Activated effector memory CD4-positive, alpha-beta T cell treated with Interleukin-2 at 50 U/mL for 16 hours (primary cell): ENCODE data around the gene ALK.

Experiments used
- DNase-seq: peaks from one replicate; pipeline ENCODE4 v3.0.0-alpha.2; 2020

Gene ALK

DNA sequence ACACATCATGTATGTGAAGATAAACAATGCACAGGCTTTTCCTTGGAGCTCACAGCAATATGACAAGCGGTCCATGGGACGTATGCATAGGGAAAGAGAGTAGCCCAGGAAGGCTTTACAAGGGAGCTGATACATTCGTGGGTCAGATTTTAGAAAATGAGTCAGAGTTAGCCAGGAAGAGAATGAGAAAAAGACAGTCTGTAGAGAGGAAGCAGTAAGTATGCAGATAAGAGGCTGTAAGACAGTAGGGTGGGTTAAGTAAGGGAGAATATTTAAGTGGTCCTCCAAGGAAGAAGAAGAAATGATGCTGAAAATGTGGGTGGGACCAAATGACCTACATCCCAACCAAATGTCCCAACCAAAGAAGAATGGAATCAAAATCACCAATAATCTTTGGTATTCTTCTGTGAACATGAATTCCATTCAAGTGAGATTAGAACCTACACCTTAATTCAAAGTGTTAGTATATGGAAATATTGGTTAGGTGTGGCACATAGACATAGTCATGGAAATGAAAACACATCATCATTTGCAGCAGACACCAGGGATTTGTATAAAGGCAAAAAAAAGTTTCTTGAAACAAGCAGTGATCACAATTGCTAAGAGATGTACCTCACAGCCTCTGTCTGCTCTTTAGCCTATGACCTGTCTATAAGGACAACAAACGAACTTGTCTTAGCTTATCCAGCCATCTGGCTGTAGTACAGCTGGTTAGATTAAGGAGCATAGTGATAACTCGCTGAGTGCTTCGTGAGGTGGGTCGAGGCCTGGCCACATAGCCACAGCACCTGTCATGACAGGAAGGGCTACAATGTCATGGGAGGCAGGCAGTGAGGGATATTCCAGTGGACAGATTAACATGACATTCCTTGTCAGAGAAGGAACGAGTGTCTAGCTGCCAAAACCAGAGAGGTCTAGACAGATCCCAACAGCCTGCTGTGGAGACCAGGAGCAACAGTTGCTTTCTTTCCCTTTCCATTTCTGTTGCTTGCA, 133.6 kb downstream of the ALK start:
- no peak for DNase-seq

GRCh38 chr2:29786361-29786760, 135.0 kb downstream of the ALK start:
- no peak for DNase-seq

- DNase-seq, result no peak
Observed at GRCh38 chr2:29783666-29784065, 137.7 kb downstream of the ALK start.

DNA sequence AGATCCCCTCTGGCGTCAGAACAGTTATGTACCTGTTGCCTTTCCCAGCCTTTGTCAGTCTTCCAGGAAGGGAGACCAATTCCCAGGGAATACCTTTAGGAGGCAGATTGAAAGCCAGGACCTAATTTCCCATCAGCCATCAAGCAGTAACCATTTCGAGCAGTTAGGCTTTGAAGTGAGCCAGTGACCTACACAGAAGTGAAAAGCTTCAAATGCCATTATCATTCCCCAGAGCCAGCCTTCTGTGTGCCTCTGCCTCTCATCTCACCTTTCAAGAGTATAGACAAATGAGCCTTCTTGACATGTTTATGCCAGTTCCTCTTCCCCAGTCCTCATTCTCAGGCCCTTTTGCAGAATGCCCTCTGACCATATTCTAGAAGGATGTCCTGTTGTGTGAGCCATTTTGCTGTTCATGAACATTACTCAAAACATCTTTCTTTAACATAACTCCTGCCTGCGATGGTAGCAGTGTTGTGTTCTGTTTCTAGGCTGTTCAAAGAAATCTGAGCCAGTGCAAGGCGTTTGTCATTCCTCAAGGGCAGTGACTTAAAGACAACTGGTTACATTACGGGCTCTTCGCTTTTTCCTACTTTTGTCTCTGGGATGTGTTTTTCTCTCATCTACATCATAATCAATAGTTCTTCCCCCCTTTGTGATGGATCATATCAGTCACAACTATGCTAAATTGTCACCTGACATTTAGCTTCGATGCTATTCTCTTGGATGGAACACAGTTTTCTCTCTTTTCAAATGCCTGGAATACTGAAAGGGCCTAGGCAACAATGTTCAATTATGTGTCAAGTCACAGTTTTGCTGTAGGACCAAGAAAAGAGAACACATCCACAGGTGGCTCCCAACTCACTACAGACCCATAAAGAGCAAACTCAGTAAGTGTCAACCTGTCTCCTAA, 138.6 kb downstream of the ALK start:
- no peak for DNase-seq

DNA sequence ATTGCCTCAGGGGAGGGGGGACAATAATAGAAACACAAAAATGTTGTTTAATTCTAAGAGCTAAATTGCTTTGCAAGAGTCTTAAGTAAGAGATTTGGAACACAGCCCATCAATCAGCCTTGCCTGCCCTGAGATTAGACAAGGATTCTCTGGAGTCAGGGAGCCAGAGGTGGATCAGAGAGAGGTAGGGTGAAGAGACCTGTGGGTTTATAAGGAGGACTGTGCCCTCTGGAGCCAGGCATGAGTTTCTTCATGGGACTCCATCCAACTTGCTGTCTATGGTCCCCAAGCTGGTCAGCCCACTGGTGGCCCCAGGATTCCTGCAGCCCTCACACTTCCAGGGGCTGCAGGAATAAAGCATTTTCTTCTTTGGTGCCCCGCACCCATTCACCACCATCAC, 139.3 kb downstream of the ALK start:
- DNase-seq, result no peak

DNA sequence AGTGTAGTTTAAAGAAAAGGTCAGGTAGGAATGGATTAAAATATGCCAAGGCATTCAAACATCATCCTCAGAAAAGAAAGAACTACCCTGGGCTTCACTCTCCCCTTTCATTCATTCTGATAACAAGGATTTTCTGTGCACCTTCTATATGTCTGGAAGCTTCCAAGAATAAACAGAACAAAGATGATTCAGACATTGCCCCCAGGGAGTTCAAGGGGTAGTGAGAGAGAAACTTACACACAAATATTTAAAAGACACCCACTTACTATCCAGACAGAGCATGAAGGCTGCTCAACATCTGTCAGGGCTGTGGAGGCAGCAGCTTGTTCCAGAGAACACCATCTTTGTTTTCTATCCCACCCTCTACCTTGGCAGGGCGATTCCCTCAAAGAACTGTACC, 140.5 kb downstream of the ALK start:
- DNase-seq, result no peak

GRCh38 chr2:29777161-29777560, 144.2 kb downstream of the ALK start:
- no peak for DNase-seq

DNA sequence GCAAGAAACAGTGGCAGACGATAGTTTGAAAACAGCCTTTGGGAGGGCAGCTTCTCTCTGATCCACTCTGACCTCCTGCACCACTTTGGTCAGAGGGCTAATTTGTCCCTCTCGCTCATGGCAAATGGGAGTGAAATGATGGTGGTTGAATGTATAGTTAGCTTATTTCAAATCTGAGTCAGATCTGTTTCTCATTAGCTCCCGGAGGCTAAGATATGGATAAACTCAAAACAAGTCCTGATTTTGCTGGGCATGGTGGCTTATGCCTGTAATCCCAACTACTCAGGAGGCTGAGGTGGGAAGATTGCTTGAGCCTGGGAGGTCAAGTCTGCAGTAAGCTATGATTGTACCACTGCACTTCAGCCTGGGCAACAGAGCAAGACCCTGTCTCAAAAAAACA, 145.0 kb downstream of the ALK start:
- no peak for DNase-seq

DNA sequence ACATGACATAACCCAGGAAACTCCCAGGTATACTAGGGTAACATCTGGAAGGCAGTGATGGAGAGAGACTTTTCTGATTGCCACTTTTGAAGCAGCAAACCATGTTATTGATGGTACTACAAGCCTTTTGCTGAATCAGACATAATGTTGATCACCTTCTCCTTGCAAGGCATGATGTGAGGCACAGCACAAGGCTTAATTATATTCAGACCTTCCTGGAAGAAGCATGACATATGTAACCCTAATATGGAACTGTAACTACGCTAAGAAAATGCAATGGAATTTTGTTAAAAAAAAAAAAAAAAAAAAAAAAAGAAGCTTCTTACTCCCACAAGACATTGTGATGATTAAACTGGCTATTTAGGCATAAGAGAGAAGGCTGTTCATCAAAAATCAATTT, 145.4 kb downstream of the ALK start:
- no peak for DNase-seq

DNA sequence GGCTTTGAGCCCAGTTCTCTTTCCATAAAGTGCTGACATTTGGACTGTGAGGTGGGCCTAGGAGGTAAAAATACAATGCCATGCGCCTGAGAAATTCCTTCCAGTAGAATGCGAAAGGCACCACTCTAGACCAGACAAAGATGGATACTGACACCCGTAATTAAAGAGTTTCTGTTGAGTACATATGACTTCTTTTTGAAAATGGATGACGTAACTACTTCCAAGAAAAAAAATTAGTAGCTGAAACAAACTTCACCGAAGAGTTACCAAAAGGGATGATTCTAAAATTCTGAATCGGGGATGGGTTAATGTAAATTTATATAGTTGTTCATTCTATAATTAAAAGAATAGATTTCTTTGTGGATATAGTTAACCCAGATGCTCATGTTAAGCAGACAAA, 146.8 kb downstream of the ALK start:
- no peak for DNase-seq

DNA sequence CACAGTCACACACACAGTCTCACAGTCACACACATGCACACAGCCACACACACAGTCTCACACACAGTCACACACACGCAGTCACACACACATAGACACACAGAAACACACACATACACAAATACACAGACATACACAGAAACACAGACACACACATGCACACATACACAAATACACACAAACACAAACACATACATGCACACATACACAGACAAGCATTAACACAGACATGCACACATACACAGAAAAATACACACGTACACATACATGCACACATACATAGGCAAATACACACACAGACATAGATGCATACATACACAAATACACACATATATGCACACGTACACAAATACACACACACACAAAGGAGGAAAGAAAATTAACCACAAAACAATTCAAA, 150.5 kb downstream of the ALK start:
- no peak for DNase-seq

GRCh38 chr2:29769847-29770246, 151.5 kb downstream of the ALK start:
- no peak for DNase-seq

DNA sequence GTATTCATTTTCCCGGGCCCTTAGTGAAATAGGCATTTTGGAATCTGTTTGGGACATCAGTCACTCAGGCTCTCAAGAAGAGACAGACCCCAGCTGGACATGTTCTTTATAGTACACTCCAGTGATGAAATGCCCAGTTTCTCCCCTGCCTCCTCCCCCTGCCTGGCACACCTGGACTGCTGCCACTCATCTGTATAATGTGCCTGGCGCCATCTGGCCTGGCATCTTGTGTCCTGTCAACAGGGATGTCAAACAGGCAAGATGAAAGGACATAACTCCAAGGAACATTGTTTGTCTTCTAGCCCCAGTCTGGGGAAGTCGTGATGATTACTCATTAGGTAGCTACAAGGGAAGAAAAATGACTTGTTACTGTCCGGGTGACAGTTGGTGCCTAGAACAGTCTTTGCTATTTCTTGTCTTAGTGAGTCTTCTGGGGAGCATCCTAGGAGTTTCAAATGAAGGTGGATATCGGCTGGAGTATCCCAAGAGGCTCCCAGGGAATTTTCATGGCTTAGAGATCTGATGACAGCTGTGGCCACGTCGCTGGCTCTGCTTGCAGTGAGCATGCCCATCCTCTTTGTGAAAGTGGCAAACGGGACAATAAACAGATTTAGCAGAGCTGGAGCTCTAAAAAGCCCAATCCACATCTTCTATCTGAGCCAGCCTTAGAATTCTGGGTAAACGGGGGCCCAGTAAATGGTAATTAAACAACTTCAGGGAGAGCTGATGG, 153.6 kb downstream of the ALK start:
- no peak for DNase-seq

DNA sequence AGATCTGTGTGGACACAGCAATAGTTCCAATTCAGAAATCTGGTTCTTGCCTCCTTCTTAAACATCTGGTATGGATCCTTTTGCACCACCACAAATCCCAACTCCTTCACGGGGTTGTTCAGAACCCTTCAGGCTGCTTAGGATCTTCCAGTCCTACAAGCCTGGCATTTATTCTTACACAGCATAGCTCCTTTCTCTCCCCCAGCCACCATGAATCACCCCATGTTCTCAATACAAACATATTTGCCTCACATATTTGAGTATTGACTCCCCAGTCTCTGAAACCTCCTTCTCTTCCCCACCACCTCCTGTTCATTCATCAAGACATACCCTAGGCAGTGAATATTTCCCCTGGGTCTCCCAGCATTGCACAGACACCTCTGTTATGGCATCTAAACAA, 155.2 kb downstream of the ALK start:
- DNase-seq, result no peak

DNA sequence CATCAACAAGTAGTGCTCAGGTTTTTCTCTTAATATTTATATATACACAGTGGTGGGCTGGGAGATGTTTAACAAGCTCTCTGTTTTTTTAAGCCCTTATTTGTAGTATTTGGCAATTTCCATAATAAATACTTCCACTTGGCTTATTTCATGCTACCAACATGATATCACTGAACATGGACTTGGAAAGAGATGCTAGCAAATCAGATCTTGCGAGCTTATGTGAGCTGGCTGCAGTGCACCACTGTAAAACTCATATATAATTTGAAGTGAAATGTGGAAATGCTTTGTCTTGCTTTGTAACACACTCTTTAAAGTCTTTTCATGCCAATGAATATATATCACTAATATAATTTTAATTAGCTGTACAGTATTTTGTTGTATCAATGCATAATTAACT, 155.7 kb downstream of the ALK start:
- no peak for DNase-seq

DNA sequence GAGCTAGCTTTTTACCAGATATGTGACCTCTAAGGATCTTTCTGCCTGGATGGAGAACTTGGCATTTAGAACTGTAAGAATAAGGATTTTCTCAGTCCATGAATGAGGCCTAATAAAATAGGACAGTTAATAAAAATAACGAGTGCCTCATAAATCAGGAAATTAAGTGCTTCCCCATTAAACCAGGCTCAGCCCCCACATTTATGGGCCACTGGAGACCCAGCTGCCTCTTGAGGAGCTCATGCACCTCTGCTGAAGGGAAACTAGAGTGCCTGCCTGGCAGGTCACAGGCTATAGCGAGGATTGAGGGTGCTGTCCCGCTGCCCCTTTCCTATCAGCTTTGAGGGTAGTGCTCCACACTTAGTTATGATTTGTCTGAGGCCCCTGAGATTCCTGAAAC, 158.0 kb downstream of the ALK start:
- DNase-seq, result no peak

GRCh38 chr2:29762239-29762638, 159.1 kb downstream of the ALK start:
- no peak for DNase-seq

- no peak for DNase-seq
Observed at GRCh38 chr2:29761278-29761677, 160.1 kb downstream of the ALK start.

- DNase-seq, result no peak
Observed at GRCh38 chr2:29760008-29760407, 161.4 kb downstream of the ALK start.

GRCh38 chr2:29759360-29759759, 162.0 kb downstream of the ALK start:
- no peak for DNase-seq

DNA sequence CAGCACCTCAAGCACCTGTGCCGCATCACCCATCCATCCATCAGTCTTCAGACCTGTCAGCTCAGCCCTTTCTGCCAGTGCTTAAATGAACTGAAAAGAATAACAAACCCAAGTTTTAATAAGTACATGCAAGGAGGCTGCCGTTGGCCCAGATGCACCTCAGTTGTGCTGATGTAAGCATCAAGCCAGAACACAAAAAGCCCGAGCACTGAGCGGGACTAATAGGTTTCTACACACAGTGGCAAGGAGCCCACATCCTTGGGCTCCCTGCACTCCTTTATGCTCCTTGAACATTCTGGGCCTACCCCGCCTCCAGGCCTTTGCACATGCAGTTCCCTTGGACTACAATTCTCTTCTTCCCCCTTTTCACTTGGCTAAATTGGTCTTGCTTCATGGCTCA, 165.6 kb downstream of the ALK start:
- DNase-seq, result no peak

- DNase-seq, result no peak
Observed at GRCh38 chr2:29755233-29755632, 166.2 kb downstream of the ALK start.
